Keratinocyte (primary cell): ENCODE measurements around the gene PLEKHA8. TPM values are rescaled to one million over a fixed set of nuclear protein-coding genes. Genes with fewer than 3 reads are reported as not detected.
A peak's percentile ranks its signal among the peaks of the same experiment; 100 is the strongest.

Source experiments
- DNase-seq: peaks from one replicate; pipeline ENCODE4 v3.0.0-alpha.2; 2011; ENCODE audit warnings: low read depth, missing footprints, low spot score
- FAIRE-seq: peaks from 2 replicates; lab custom pipeline; 2011; peaks lifted over from hg19 to GRCh38; lab: Jason Lieb, UNC
- H2AFZ ChIP-seq: 2 replicates; pipeline ENCODE4 v1.6.0; 2012; ENCODE audit warnings: low read length, control low read depth, inconsistent platforms; ENCODE audit not compliant: control insufficient read depth
- H3K27ac ChIP-seq: 2 replicates; pipeline ENCODE4 v1.5.1; 2011; ENCODE audit warnings: low read length; ENCODE audit not compliant: control insufficient read depth, insufficient read depth
- H3K27me3 ChIP-seq: 3 replicates; pipeline ENCODE4 v1.6.0; 2011; ENCODE audit warnings: low read length; ENCODE audit not compliant: control insufficient read depth, insufficient read depth; ENCODE audit errors: extremely low read depth
- H3K36me3 ChIP-seq, 2 experiments: 2 replicates in 1 of 2; 3 replicates in 1 of 2; pipeline ENCODE4 v1.5.1; 2011; ENCODE audit warnings: low read length in 2 of 2, mild to moderate bottlenecking in 1 of 2; ENCODE audit not compliant: control insufficient read depth in 2 of 2, insufficient read depth in 2 of 2; ENCODE audit errors: extremely low read depth in 1 of 2
- H3K4me1 ChIP-seq: 3 replicates; pipeline ENCODE4 v1.5.1; 2011; ENCODE audit warnings: low read length; ENCODE audit not compliant: control insufficient read depth, insufficient read depth; ENCODE audit errors: extremely low read depth
- H3K4me2 ChIP-seq: 3 replicates; pipeline ENCODE4 v1.6.0; 2011; ENCODE audit warnings: low read depth, low read length; ENCODE audit not compliant: control insufficient read depth, insufficient read depth; ENCODE audit errors: extremely low read depth
- H3K4me3 ChIP-seq, 3 experiments: fragments of 200-600 bp in 1 of 3; sonication (generic) in 1 of 3; 2 replicates in 2 of 3; 3 replicates in 1 of 3; pipeline ENCODE4 v1.5.1; 2011 to 2016; ENCODE audit warnings: low read length in 3 of 3, mild to moderate bottlenecking in 3 of 3, control low read depth in 2 of 3, inconsistent platforms in 1 of 3, low read depth in 1 of 3, mixed read lengths in 1 of 3, mixed run types in 1 of 3, moderate library complexity in 1 of 3; ENCODE audit not compliant: control insufficient read depth in 2 of 3, insufficient read depth in 2 of 3; ENCODE audit errors: extremely low read depth in 1 of 3
- H3K79me2 ChIP-seq: 2 replicates; pipeline ENCODE4 v1.6.0; 2012; ENCODE audit warnings: low read length; ENCODE audit not compliant: control insufficient read depth, insufficient read depth
- H3K9ac ChIP-seq: 3 replicates; pipeline ENCODE4 v1.6.0; 2011; ENCODE audit warnings: low read length; ENCODE audit not compliant: control insufficient read depth, insufficient read depth; ENCODE audit errors: extremely low read depth
- H3K9me1 ChIP-seq: 3 replicates; pipeline ENCODE4 v1.6.0; 2011; ENCODE audit warnings: low read length; ENCODE audit not compliant: control insufficient read depth, insufficient read depth; ENCODE audit errors: extremely low read depth
- H3K9me3 ChIP-seq: 2 replicates; pipeline ENCODE4 v1.5.1; 2012; ENCODE audit warnings: low read depth, low read length; ENCODE audit not compliant: control insufficient read depth
- H4K20me1 ChIP-seq: 3 replicates; pipeline ENCODE4 v1.6.0; 2011; ENCODE audit warnings: low read length; ENCODE audit not compliant: control insufficient read depth, insufficient read depth; ENCODE audit errors: extremely low read depth
- CTCF ChIP-seq, 3 experiments: IDR thresholded peaks in 1 of 3; conservative IDR thresholded peaks in 1 of 3; optimal IDR thresholded peaks in 1 of 3; 2 replicates in 2 of 3; 3 replicates in 1 of 3; pipeline versions ENCODE3 to v1.5.1; 2011; ENCODE audit warnings: low read length in 3 of 3, mild to moderate bottlenecking in 3 of 3, moderate library complexity in 2 of 3, control low read depth in 1 of 3, inconsistent platforms in 1 of 3; ENCODE audit not compliant: insufficient read depth in 2 of 3; ENCODE audit errors: extremely low read depth in 1 of 3
- EZH2 ChIP-seq: IDR thresholded peaks from one replicate; pipeline ENCODE4 v1.6.1; 2012; ENCODE audit warnings: inconsistent platforms, mild to moderate bottlenecking, low read length, moderate library complexity
- dilution Hi-C: fragments of 300-500 bp; cut with MboI; formaldehyde crosslinking; loops from one replicate; pipeline ENCODE4 v1.7.0; 2020; ENCODE audit warnings: low sequenced_read_pairs; ENCODE audit not compliant: extremely low pct_ligation_motif_present
- polyA plus RNA-seq, 5 experiments: library from polyadenylated mRNA; depleted of rRNA in 3 of 5; stranded (reverse) in 3 of 5; stranded (forward) in 1 of 5; unstranded in 1 of 5; fragments of >200 nt; gene quantifications; 1 replicate in 1 of 5; 2 replicates in 3 of 5; 3 replicates in 1 of 5; pipeline versions ENCODE4 v1.2.1 to v1.2.3, GENCODE V29; 2011 to 2012; ENCODE audit warnings: missing spikeins in 2 of 5, low read depth in 1 of 5, low replicate concordance in 1 of 5

Gene PLEKHA8
- polyA plus RNA-seq, 1 donor (not counting 4 experiments of a cell fraction or from before 2014, with no cell fraction given), result 9.6 TPM

DNA sequence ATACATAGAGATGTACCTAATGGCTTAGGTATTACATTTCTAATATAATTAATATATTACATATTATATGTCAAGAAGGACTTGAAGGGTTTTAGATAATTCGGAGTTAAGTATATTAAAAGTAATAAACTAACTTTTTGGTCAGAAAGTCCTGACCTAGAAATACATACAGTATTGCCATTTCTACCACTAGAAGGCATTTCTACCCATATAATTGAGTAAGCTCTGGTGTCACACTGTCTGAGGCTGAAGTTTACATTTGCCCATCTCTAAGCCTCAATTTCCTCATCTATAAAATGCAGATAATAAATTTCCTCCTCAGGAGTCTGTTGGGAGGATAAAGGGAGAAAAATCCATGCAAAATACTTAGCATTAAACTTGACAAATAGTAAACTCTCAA is 8.8 kb upstream of the PLEKHA8 start:
- Histone ChIP-seq H3K79me2 (peaks cover 15% of the 10 kb centered on the region), H3K36me3 (peaks cover 0 to 5% of the 10 kb centered on the region in 2 experiments), H2AFZ (no peak overlapping the region), H3K4me2 (no peak overlapping the region), H3K9me3 (no peaks in the 10 kb centered on the region), H3K9ac (no peak overlapping the region), H3K27me3 (no peaks in the 10 kb centered on the region), H3K9me1 (no peaks in the 10 kb centered on the region), H3K4me1 (peaks cover 12% of the 10 kb centered on the region), H4K20me1 (no peaks in the 10 kb centered on the region), H3K27ac (no peak overlapping the region), H3K4me3 (no peak overlapping the region)
- dilution Hi-C loops, result no loop called here
- FAIRE-seq (no peak), DNase-seq (no peak)
- no peak for TF ChIP-seq EZH2
- TF ChIP-seq CTCF (optimal IDR thresholded peaks at IDR 0.05 in 1 of 3, IDR thresholded peaks at IDR 0.05 in 1 of 3, conservative IDR thresholded peaks at IDR 0.05 in 1 of 3; ENCODE audit: extremely low read depth in 1 of 3, insufficient read depth in 2 of 3, low read length in 3 of 3), result no peak

DNA sequence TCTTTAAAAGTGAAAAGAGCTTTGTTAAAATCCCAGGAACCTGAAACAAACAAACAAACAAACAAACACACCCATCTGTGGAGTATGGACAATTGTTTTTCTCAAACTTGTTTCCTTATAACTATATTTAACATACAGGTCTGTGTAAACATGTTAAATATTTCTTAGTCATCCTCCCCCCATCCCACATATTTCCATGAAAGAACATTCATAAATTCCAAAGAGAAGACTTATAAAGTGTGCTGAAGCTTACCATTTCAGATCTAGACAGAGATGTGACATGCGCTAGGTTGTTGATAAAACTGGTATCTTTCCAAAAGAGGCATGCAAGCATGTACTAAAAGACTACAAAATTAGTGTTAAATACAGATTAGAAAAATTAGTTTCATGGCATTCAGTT is 8.3 kb upstream of the PLEKHA8 start:
- H3K27ac ChIP-seq, result no peak overlapping the region
- H3K4me2 ChIP-seq, result peak overlapping the region; percentile 62
- peaks cover 20% of the 10 kb centered on the region for H3K79me2 ChIP-seq
- H3K9ac ChIP-seq, result no peak overlapping the region
- dilution Hi-C loops, result no loop called here
- H3K27me3 ChIP-seq, result no peaks in the 10 kb centered on the region
- H3K9me3 ChIP-seq, result no peaks in the 10 kb centered on the region
- TF ChIP-seq EZH2 (no peak), CTCF (optimal IDR thresholded peaks at IDR 0.05 in 1 of 3, IDR thresholded peaks at IDR 0.05 in 1 of 3, conservative IDR thresholded peaks at IDR 0.05 in 1 of 3; ENCODE audit: extremely low read depth in 1 of 3, insufficient read depth in 2 of 3, low read length in 3 of 3) (no peak)
- no peaks in the 10 kb centered on the region for H4K20me1 ChIP-seq
- FAIRE-seq (peak; percentile 62), DNase-seq (no peak)
- peaks cover 0 to 5% of the 10 kb centered on the region in 2 experiments for H3K36me3 ChIP-seq
- H3K4me1 ChIP-seq, result peaks cover 15% of the 10 kb centered on the region
- no peak overlapping the region for H2AFZ ChIP-seq
- no peak overlapping the region for H3K4me3 ChIP-seq
- H3K9me1 ChIP-seq, result no peaks in the 10 kb centered on the region
